Right lobe of liver (tissue), 4 donors: ENCODE results near the gene GRB10.

Source experiments
- CTCF ChIP-seq, 4 donors: fragments of 200-600 bp in 3 of 4; fragments of 450-650 bp in 1 of 4; IDR thresholded peaks; one replicate each; pipeline versions ENCODE4 v1.5.1 to v1.8.0; 2016 to 2022; ENCODE audit warnings: antibody characterized with exemption in 4 of 4, mild to moderate bottlenecking in 2 of 4
- POLR2A ChIP-seq: fragments of 450-650 bp; IDR thresholded peaks from one replicate; pipeline ENCODE4 v1.6.1; 2017; ENCODE audit warnings: antibody characterized with exemption, mild to moderate bottlenecking
- donor health status: DM: no; HTN: no; CAD: no.
- donor health status: DM: no; HTN: no; CAD: no.
- donor health status: DM: no; HTN: yes; CAD: no.

- TF ChIP-seq POLR2A (no peak), CTCF (IDR thresholded peaks at IDR 0.05) (no peak)
These were observed 224.2 kb downstream of the GRB10 start for GRCh38 chr7:50558294-50559053.
